Adrenal gland (tissue), 12 donors: ENCODE data around the gene WDR5B. TPM values are rescaled to one million over a fixed set of nuclear protein-coding genes. Genes with fewer than 3 reads are reported as not detected.
"Not testable (repeated sequence)": the region's sequence is repeated elsewhere in the genome, so short reads cannot be mapped to it uniquely, and the experiment has no call there.

Experiments
- DNase-seq, 7 donors: peaks; one replicate each; pipeline ENCODE4 v3.0.0-alpha.2; 2019 to 2020
- H3K27ac ChIP-seq, 5 donors: fragments of 200-600 bp; sonication (generic) in 4 of 5; 1 replicate in 3 of 5; 2 replicates in 2 of 5; pipeline versions ENCODE4 v1.5.1 to v1.8.0; 2016 to 2020; ENCODE audit warnings: mild to moderate bottlenecking in 1 of 5
- H3K27me3 ChIP-seq: fragments of 200-600 bp; 2 replicates; pipeline ENCODE4 v1.8.0; 2021
- H3K36me3 ChIP-seq, 2 donors: fragments of 200-600 bp; replicated peaks in 1 of 2; 1 replicate in 1 of 2; 2 replicates in 1 of 2; pipeline versions ENCODE4 v1.5.1 to v1.8.0; 2018 to 2022
- H3K4me1 ChIP-seq, 2 donors: fragments of 200-600 bp; replicated peaks in 1 of 2; 1 replicate in 1 of 2; 2 replicates in 1 of 2; pipeline versions ENCODE4 v1.5.1 to v1.8.0; 2018 to 2021
- H3K4me3 ChIP-seq, 4 donors: fragments of 200-600 bp; sonication (generic) in 3 of 4; one replicate each; pipeline ENCODE4 v1.5.1; 2016 to 2018
- H3K9me3 ChIP-seq, 3 donors: fragments of 200-600 bp; sonication (generic) in 1 of 3; replicated peaks in 1 of 3; 1 replicate in 2 of 3; 2 replicates in 1 of 3; pipeline versions ENCODE4 v1.5.1 to v1.8.0; 2016 to 2021
- POLR2A ChIP-seq, 2 donors: fragments of 450-650 bp; IDR thresholded peaks; one replicate each; pipeline ENCODE4 v1.6.1; 2017; ENCODE audit warnings: antibody characterized with exemption in 2 of 2, mild to moderate bottlenecking in 2 of 2, moderate library complexity in 1 of 2
- WGBS, 4 donors: extraction: QIAGEN DNeasy Blood & Tissue Kit in 2 of 4; methylation state at CpG; one replicate each; pipeline versions ENCODE4 v1.1.5 to v1.1.7; 2013 to 2017; 5-methylcytosine and 5-hydroxymethylcytosine counted together
- intact Hi-C, 2 donors: fragments of 100-400 bp; cut with DNase I; formaldehyde crosslinking; loops; one replicate each; pipeline versions ENCODE4 v1.14.1 to v1.15.0; 2022 to 2023
- polyA plus RNA-seq, 3 donors: library from polyadenylated mRNA; stranded (reverse); fragments of 200-250 nt in 2 of 3; fragments of 350-450 nt in 1 of 3; fragmentation: Illumina TruSeq in 1 of 3; extraction: RNeasy Lipid Tissue Mini Kit (QIAGEN cat#74804) in 1 of 3; gene quantifications; one replicate each; pipeline ENCODE4 v1.2.3, GENCODE V29; 2013 to 2014
- total RNA-seq, 9 donors: library from RNA; depleted of rRNA in 4 of 9; stranded (reverse); fragments of >200 nt in 4 of 9; fragments of 120-200 nt in 1 of 9; fragmentation: NEBNext Ultra II Directional in 1 of 9; extraction: Animal tissue kit (Norgen Biotek cat#: 25700) in 1 of 9; gene quantifications; one replicate each; pipeline versions ENCODE4 v1.1.0 to v1.2.4, GENCODE V29; 2013 to 2023
- TF ChIP-seq, protein P1 (sequence below), 6 experiments: fragments of 450-650 bp in 4 of 6; fragments of 200-600 bp in 2 of 6; sonication (generic) in 1 of 6; IDR thresholded peaks; 1 replicate in 5 of 6; 2 replicates in 1 of 6; pipeline versions ENCODE4 v1.5.1 to v1.8.0; 2016 to 2021; ENCODE audit warnings: antibody characterized with exemption in 6 of 6, mild to moderate bottlenecking in 2 of 6, moderate library complexity in 1 of 6
- donor health status: healthy with polysubstance abuse.
- donor health status: Bipolar disorder and iron deficiency.
- donor health status: DM: yes; HTN: yes; CAD: no.
- donor health status: DM: no; HTN: no; CAD: no.
- donor health status: DM: no; HTN: no; CAD: no.
- donor health status: DM: yes; HTN: yes; CAD: no.

The WDR5B gene
- total and polyA plus RNA-seq, 12 donors: 3.0 to 10.3 (median 6.7) TPM

DNA sequence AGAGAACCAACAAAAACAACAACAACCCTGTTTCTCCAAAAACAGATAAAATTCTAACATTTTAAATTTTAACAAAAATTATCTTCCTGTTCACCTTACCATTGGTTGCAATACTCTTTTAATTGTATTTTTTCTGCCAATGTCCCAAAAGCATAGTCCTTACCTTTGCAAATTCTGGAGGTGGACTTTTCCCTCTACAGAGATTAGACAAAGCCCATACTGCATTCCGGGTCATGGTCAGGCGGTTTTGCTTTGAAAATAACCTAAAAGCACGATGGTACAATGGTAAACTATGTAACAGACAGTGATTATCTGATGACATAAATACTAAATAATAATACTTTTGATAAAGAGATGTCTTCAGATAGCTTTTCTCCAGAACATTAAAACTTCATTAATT is 35.5 kb upstream of the WDR5B start:
- Histone ChIP-seq H3K27me3 (no peaks in the 10 kb centered on the region), H3K9me3 (peaks cover 0 to 5% (median 0%) of the 10 kb centered on the region in 3 donors), H3K27ac (no peak overlapping the region), H3K4me1 (peaks cover 0 to 5% of the 10 kb centered on the region in 2 donors), H3K36me3 (peaks cover 0 to 46% of the 10 kb centered on the region in 2 donors), H3K4me3 (no peak overlapping the region)
- no peak for DNase-seq
- WGBS, 4 donors: 79 to 85% (median 81%) methylated on average over 3 of the region's 3 CpGs
- TF ChIP-seq POLR2A (IDR thresholded peaks at IDR 0.05): no peak
- TF ChIP-seq, protein P1, sequence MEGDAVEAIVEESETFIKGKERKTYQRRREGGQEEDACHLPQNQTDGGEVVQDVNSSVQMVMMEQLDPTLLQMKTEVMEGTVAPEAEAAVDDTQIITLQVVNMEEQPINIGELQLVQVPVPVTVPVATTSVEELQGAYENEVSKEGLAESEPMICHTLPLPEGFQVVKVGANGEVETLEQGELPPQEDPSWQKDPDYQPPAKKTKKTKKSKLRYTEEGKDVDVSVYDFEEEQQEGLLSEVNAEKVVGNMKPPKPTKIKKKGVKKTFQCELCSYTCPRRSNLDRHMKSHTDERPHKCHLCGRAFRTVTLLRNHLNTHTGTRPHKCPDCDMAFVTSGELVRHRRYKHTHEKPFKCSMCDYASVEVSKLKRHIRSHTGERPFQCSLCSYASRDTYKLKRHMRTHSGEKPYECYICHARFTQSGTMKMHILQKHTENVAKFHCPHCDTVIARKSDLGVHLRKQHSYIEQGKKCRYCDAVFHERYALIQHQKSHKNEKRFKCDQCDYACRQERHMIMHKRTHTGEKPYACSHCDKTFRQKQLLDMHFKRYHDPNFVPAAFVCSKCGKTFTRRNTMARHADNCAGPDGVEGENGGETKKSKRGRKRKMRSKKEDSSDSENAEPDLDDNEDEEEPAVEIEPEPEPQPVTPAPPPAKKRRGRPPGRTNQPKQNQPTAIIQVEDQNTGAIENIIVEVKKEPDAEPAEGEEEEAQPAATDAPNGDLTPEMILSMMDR (IDR thresholded peaks at IDR 0.05): no peak
- intact Hi-C loops: loop anchor here in 1 of 2 donors (10.0 kb wide), 2 partner anchors 83 to 233 kb away; partner anchors contain the start of gene PARP14

DNA sequence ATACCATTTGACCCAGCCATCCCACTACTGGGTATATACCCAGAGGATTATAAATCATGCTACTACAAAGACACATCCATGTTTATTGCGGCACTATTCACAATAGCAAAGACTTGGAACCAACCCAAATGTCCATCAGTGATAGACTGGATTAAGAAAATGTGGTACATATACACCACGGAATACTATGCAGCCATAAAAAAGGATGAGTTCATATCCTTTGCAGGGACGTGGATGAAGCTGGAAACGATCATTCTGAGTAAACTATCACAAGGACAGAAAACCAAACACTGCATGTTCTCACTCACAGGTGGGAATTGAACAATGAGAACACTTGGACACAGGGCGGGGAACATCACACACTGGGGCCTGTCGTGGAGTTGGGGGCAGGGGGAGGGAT is 32.4 kb upstream of the WDR5B start:
- H3K27ac ChIP-seq, H3K27me3 ChIP-seq, H3K4me1 ChIP-seq, H3K9me3 ChIP-seq, intact Hi-C loops, H3K4me3 ChIP-seq, DNase-seq: not testable (repeated sequence)
- H3K36me3 ChIP-seq: peaks cover 0 to 44% of the 10 kb centered on the region in 2 donors
- whole genome bisulfite sequencing, 4 donors: 94 to 98% (median 96%) methylated on average over 6 of the region's 6 CpGs

DNA sequence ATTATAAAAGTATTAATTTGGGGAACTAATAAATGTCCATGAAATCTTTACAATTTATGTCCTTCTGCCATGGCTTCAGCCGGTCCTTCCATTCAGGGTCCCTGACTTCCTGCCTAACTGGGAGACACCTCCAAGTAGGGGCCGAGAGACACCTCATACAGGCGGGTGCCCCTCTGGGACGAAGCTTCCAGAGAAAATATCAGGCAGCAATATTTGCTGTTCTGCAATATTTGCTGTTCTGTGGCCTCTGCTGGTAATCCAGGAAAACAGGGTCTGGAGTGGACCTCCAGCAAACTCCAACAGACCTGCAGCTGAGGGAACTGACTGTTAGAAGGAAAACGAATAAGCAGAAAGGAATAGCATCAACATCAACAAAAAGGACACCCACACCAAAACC is 28.6 kb upstream of the WDR5B start:
- H3K27me3 ChIP-seq, H3K27ac ChIP-seq, H3K4me1 ChIP-seq, H3K9me3 ChIP-seq, DNase-seq, intact Hi-C loops, H3K4me3 ChIP-seq: not testable (repeated sequence)
- WGBS, 4 donors: 94 to 100% (median 97%) methylated on average over 5 of the region's 5 CpGs
- peaks cover 0 to 41% of the 10 kb centered on the region in 2 donors for H3K36me3 ChIP-seq

DNA sequence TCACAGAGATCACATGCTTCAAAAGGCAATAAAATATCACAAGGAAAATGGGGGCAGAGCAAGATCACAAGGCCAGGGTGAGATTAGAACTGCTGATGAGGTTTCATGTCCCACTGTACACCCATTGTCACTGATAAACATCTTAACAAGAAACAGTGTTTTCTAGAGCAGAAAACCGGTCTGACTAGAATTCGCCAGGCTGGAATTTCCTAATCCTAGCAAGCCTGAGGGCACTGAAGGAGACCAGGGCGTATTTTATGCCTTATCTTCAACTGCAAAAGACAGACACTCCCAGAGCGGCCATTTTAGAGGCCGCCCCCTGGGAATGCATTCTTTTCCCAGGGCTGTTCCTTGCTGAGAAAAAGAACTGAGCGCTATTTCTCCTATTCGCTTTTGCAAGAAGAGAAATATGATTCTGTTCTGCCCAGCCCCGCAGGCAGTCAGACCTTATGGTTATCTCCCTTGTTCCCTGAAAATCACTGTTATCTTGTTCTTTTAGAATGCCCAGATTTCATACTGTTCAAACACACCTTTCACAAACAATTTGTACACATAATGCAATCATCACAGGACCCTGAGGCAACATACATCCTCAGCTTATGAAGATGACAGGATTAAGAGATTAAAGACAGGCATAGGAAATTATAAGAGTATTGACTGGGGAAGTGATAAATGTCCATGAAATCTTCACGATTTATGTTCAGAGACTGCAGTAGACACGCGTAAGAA is 28.1 kb upstream of the WDR5B start:
- H3K9me3 ChIP-seq, H3K27ac ChIP-seq, DNase-seq, H3K27me3 ChIP-seq, H3K4me1 ChIP-seq, intact Hi-C loops, H3K4me3 ChIP-seq: not testable (repeated sequence)
- WGBS, 4 donors: 86 to 97% (median 93%) methylated on average over 11 of the region's 11 CpGs
- H3K36me3 ChIP-seq: peaks cover 0 to 44% of the 10 kb centered on the region in 2 donors

DNA sequence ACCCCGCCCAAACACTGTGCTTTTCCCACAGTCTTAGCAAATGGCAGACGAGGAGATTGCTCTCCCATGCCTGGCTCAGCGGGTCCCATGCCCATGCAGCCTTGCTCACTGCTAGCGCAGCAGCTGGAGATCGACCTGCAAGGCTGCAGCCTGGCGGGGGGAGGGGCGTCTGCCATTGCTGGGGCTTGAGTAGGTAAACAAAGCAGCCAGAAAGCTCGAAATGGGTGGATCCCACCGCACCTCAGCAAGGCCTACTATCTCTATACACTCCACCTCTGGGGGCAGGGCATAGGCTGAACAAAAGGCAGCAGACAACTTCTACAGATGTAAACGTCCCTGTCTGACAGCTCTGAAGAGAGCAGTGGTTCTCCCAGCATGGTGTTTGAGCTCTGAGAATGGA is 27.2 kb upstream of the WDR5B start:
- no peak overlapping the region for H3K4me3 ChIP-seq
- TF ChIP-seq POLR2A (IDR thresholded peaks at IDR 0.05): no peak
- TF ChIP-seq, protein P1 (IDR thresholded peaks at IDR 0.05): no peak
- intact Hi-C loops: no loop called here
- WGBS, 4 donors: 68 to 89% (median 86%) methylated on average over 2 to 10 of the region's 10 CpGs
- no peaks in the 10 kb centered on the region for H3K27me3 ChIP-seq
- peaks cover 0 to 40% of the 10 kb centered on the region in 2 donors for H3K36me3 ChIP-seq
- H3K9me3 ChIP-seq: no peaks in the 10 kb centered on the region
- no peak overlapping the region for H3K27ac ChIP-seq
- H3K4me1 ChIP-seq: peaks cover 0 to 5% of the 10 kb centered on the region in 2 donors
- DNase-seq: no peak

DNA sequence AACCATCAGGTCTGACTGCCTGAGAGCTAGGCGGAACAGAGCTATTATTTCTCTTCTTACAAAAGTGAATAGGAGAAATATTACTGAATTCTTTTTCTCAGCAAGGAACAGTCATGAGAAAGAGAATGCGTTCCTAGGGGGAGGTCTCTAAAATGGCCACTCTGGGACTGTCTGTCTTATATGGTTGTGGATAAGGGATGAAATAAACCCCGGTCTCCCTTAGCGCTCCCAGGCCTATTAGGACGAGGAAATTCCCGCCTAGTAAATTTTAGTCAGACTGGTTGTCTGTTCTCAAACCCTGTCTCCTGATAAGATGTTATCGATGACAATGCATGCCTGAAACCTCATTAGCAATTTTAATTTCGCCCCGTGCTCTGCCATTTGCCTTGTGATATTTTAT is 20.1 kb upstream of the WDR5B start:
- no peaks in the 10 kb centered on the region for H3K4me1 ChIP-seq
- H3K36me3 ChIP-seq: peaks cover 0 to 66% of the 10 kb centered on the region in 2 donors
- intact Hi-C loops: no loop called here
- H3K9me3 ChIP-seq: no peaks in the 10 kb centered on the region
- no peak for TF ChIP-seq POLR2A (IDR thresholded peaks at IDR 0.05)
- TF ChIP-seq, protein P1 (IDR thresholded peaks at IDR 0.05): no peak
- 97 to 98% (median 98%) methylated on average over 9 of the region's 9 CpGs for WGBS, 4 donors
- no peak for DNase-seq
- H3K4me3 ChIP-seq: no peak overlapping the region
- H3K27ac ChIP-seq: no peak overlapping the region
- H3K27me3 ChIP-seq: no peaks in the 10 kb centered on the region
